IMR-90 (cell line): ENCODE measurements around the gene HOMER3. TPM values are rescaled to one million over a fixed set of nuclear protein-coding genes. Genes with fewer than 3 reads are reported as not detected.

Source experiments
- ATAC-seq: fragments of 200-7000 bp; cut with Tn5 transposase; 2 replicates; pipeline ENCODE4 v1.9.1; 2020; ENCODE audit warnings: low read depth, mild to moderate bottlenecking, moderate library complexity
- BruUV-seq: library from RNA; stranded (reverse); fragments of 400-500 nt; replicated peaks from 2 replicates; lab custom pipeline; 2021; lab: Mats Ljungman, UMichigan
- CTCF ChIA-PET: fragments of 300-600 bp; formaldehyde crosslinking; extraction: SDS; loops from one replicate; lab custom pipeline; 2021; ENCODE audit warnings: antibody characterized with exemption; lab: Yijun Ruan, JAX
- POLR2A ChIA-PET: fragments of 300-600 bp; sonication (Branson Sonifier 250); formaldehyde crosslinking; loops from one replicate; lab custom pipeline; 2022; ENCODE audit warnings: antibody characterized with exemption; ENCODE audit not compliant: unreplicated experiment; lab: Charles Lee
- DNase-seq: peaks from one replicate; pipeline ENCODE4 v3.0.0; 2013
- H2AFZ ChIP-seq: replicated peaks from 2 replicates; pipeline ENCODE3; 2013; ENCODE audit warnings: low read length, mild to moderate bottlenecking; ENCODE audit not compliant: poor library complexity
- H2AK5ac ChIP-seq: 2 replicates; pipeline ENCODE4 v1.6.1; 2013; ENCODE audit warnings: low read depth, low read length, inconsistent platforms
- H2AK9ac ChIP-seq: replicated peaks from 2 replicates; pipeline ENCODE3; 2013; ENCODE audit warnings: mild to moderate bottlenecking, low read depth, low read length, moderate library complexity; ENCODE audit not compliant: poor library complexity
- H2BK120ac ChIP-seq: 2 replicates; pipeline ENCODE4 v1.6.1; 2013; ENCODE audit warnings: low read depth, low read length, inconsistent platforms
- H2BK15ac ChIP-seq: 3 replicates; pipeline ENCODE4 v1.6.1; 2013; ENCODE audit warnings: low read depth, low read length, inconsistent platforms
- H2BK20ac ChIP-seq: 2 replicates; pipeline ENCODE4 v1.6.1; 2013; ENCODE audit warnings: low read depth, mild to moderate bottlenecking, inconsistent platforms, low read length, moderate library complexity
- H2BK5ac ChIP-seq: 2 replicates; pipeline ENCODE4 v1.6.1; 2013; ENCODE audit warnings: mild to moderate bottlenecking, low read depth, low read length, inconsistent platforms; ENCODE audit not compliant: poor library complexity, severe bottlenecking
- H3K14ac ChIP-seq: replicated peaks from 2 replicates; pipeline ENCODE4 v1.6.1; 2013; ENCODE audit warnings: low read depth, low read length, inconsistent platforms
- H3K18ac ChIP-seq: 2 replicates; pipeline ENCODE4 v1.6.1; 2013; ENCODE audit warnings: low read depth, low read length, control low read depth
- H3K23ac ChIP-seq: 2 replicates; pipeline ENCODE4 v1.6.1; 2013; ENCODE audit warnings: low read depth, low read length, inconsistent platforms
- H3K27ac ChIP-seq: 2 replicates; pipeline ENCODE4 v1.5.1; 2013; ENCODE audit warnings: mild to moderate bottlenecking, control low read depth, low read length; ENCODE audit not compliant: insufficient read depth
- H3K27me3 ChIP-seq: 2 replicates; pipeline ENCODE4 v1.6.1; 2013; ENCODE audit warnings: low read length; ENCODE audit not compliant: control insufficient read depth, insufficient read depth
- H3K36me3 ChIP-seq: 2 replicates; pipeline ENCODE4 v1.6.1; 2013; ENCODE audit warnings: low read length, mixed read lengths; ENCODE audit not compliant: control insufficient read depth, insufficient read depth
- H3K4ac ChIP-seq: 2 replicates; pipeline ENCODE4 v1.6.1; 2013; ENCODE audit warnings: low read depth, low read length, inconsistent platforms
- H3K4me1 ChIP-seq: 2 replicates; pipeline ENCODE4 v1.6.1; 2013; ENCODE audit warnings: low read length, mixed read lengths; ENCODE audit not compliant: control insufficient read depth, insufficient read depth
- H3K4me2 ChIP-seq: 2 replicates; pipeline ENCODE4 v1.6.1; 2013; ENCODE audit warnings: low read depth, mild to moderate bottlenecking, control low read depth, low read length, moderate library complexity
- H3K4me3 ChIP-seq: 2 replicates; pipeline ENCODE4 v1.5.1; 2013; ENCODE audit warnings: low read depth, mild to moderate bottlenecking, control low read depth, low read length, moderate library complexity; ENCODE audit not compliant: insufficient read depth
- H3K56ac ChIP-seq: 2 replicates; pipeline ENCODE4 v1.6.1; 2013; ENCODE audit warnings: low read length, inconsistent platforms; ENCODE audit not compliant: insufficient read depth; ENCODE audit errors: extremely low read depth
- H3K79me1 ChIP-seq, 2 experiments: 2 replicates each; pipeline ENCODE4 v1.6.1; 2013; ENCODE audit warnings: low read length in 2 of 2, inconsistent platforms in 1 of 2, low read depth in 1 of 2
- H3K9ac ChIP-seq: 2 replicates; pipeline ENCODE4 v1.6.1; 2013; ENCODE audit warnings: low read depth, low read length, control low read depth
- H3K9me1 ChIP-seq: 2 replicates; pipeline ENCODE4 v1.6.1; 2013; ENCODE audit warnings: low read length, inconsistent platforms; ENCODE audit not compliant: insufficient read depth
- H3K9me3 ChIP-seq: 2 replicates; pipeline ENCODE4 v1.6.1; 2013; ENCODE audit warnings: low read length; ENCODE audit not compliant: control insufficient read depth, insufficient read depth
- H4K20me1 ChIP-seq: 2 replicates; pipeline ENCODE4 v1.6.1; 2013; ENCODE audit warnings: low read length, inconsistent platforms; ENCODE audit not compliant: insufficient read depth
- H4K5ac ChIP-seq: 2 replicates; pipeline ENCODE4 v1.6.1; 2013; ENCODE audit warnings: mild to moderate bottlenecking, low read depth, low read length, control low read depth
- H4K8ac ChIP-seq, 2 experiments: 2 replicates each; pipeline ENCODE4 v1.6.1; 2013; ENCODE audit warnings: low read depth in 2 of 2, low read length in 2 of 2, control low read depth in 1 of 2, inconsistent platforms in 1 of 2
- H4K91ac ChIP-seq: 2 replicates; pipeline ENCODE4 v1.6.1; 2013; ENCODE audit warnings: low read depth, low read length, inconsistent platforms; ENCODE audit not compliant: insufficient read depth
- CEBPB ChIP-seq: IDR thresholded peaks from 2 replicates; pipeline ENCODE4 v1.6.1; 2012; ENCODE audit warnings: low read depth, low read length, improper control_type of control experiment
- MAZ ChIP-seq: IDR thresholded peaks from 2 replicates; pipeline ENCODE4 v1.6.1; 2012; ENCODE audit warnings: low read depth, mild to moderate bottlenecking, low read length, improper control_type of control experiment, moderate library complexity, borderline replicate concordance
- POLR2A ChIP-seq: IDR thresholded peaks from 2 replicates; pipeline ENCODE4 v1.6.1; 2012; ENCODE audit warnings: mild to moderate bottlenecking, low read depth, low read length
- RCOR1 ChIP-seq: IDR thresholded peaks from 2 replicates; pipeline ENCODE4 v1.6.1; 2012; ENCODE audit warnings: mild to moderate bottlenecking, low read length, improper control_type of control experiment; ENCODE audit not compliant: insufficient replicate concordance
- USF2 ChIP-seq: fragments of 150-350 bp; IDR thresholded peaks from 2 replicates; pipeline ENCODE4 v1.6.1; 2017; ENCODE audit warnings: mild to moderate bottlenecking, antibody characterized with exemption, low read length, low read depth
- WGBS, 2 experiments: methylation state at CpG; one replicate each; pipeline versions ENCODE4 v1.1.5 to v1.1.7; 2013; ENCODE audit warnings: missing lambda C conversion rate in 2 of 2; ENCODE audit not compliant: insufficient read length in 1 of 2; ENCODE audit errors: extremely low coverage in 2 of 2; 5-methylcytosine and 5-hydroxymethylcytosine counted together
- dilution Hi-C: fragments of 300-500 bp; cut with HindIII; formaldehyde crosslinking; loops from one replicate; pipeline ENCODE4 v1.14.3; 2018; ENCODE audit warnings: low sequenced_read_pairs; ENCODE audit not compliant: unreplicated experiment
- in situ Hi-C: fragments of 300-500 bp; cut with MboI; formaldehyde crosslinking; loops from 3 replicates; pipeline ENCODE4 v1.14.3; 2019; ENCODE audit warnings: low sequenced_read_pairs, inconsistent platforms, mixed read lengths
- intact Hi-C: fragments of 100-400 bp; cut with micrococcal nuclease; formaldehyde crosslinking; loops from 2 replicates; pipeline ENCODE4 v1.10.0; 2022
- polyA plus RNA-seq, 3 experiments: library from polyadenylated mRNA; depleted of rRNA; stranded (reverse); fragments of >200 nt; gene quantifications; 2 replicates each; pipeline ENCODE4 v1.2.3, GENCODE V29; 2012; ENCODE audit warnings: low replicate concordance in 1 of 3
- total RNA-seq: library from RNA; depleted of rRNA; stranded (reverse); fragments of >200 nt; gene quantifications from 2 replicates; pipeline ENCODE4 v1.2.3, GENCODE V29; 2012

The HOMER3 gene
- total and polyA plus RNA-seq, 2 of the 4 experiments (the other 2 are of a cell fraction): 53.4 to 77.0 TPM

GRCh38 chr19:18949858-18950257 is 8.8 kb upstream of the HOMER3 start:
- no peak overlapping the region for H2BK5ac ChIP-seq
- POLR2A ChIA-PET: no interaction called here
- H3K9me3 ChIP-seq: no peaks in the 10 kb centered on the region
- H3K4me1 ChIP-seq: no peaks in the 10 kb centered on the region
- no peak overlapping the region for H3K4ac ChIP-seq
- dilution Hi-C loops: no loop called here
- H3K14ac ChIP-seq: no peak overlapping the region
- H3K4me2 ChIP-seq: no peak overlapping the region
- H3K18ac ChIP-seq: no peak overlapping the region
- no peak overlapping the region for H3K27ac ChIP-seq
- no peaks in the 10 kb centered on the region for H3K79me1 ChIP-seq
- H4K8ac ChIP-seq: no peak overlapping the region
- BruUV-seq: no TSS peak
- H2AK5ac ChIP-seq: no peak overlapping the region
- no peaks in the 10 kb centered on the region for H3K9me1 ChIP-seq
- no peak overlapping the region for H2AFZ ChIP-seq
- intact Hi-C loops: no loop called here
- H3K4me3 ChIP-seq: no peak overlapping the region
- no peak overlapping the region for H2BK20ac ChIP-seq
- in situ Hi-C loops: no loop called here
- no peak overlapping the region for H4K5ac ChIP-seq
- no peak overlapping the region for H2BK15ac ChIP-seq
- no peak overlapping the region for H2AK9ac ChIP-seq
- CTCF ChIA-PET: interaction anchor here (0.6 to 0.7 kb wide), 2 partner anchors 30 to 225 kb away, joined by 4 read pairs; no protein-coding TSS in a partner anchor
- H3K23ac ChIP-seq: no peak overlapping the region
- no peak overlapping the region for H2BK120ac ChIP-seq
- H4K20me1 ChIP-seq: no peaks in the 10 kb centered on the region; the same call in 1 of the 2 replicates
- TF ChIP-seq CEBPB (no peak), POLR2A (no peak), MAZ (no peak), USF2 (no peak), RCOR1 (no peak)
- no peaks in the 10 kb centered on the region for H3K27me3 ChIP-seq
- WGBS, 2 experiments: 100% methylated on average over 1 of the region's 3 CpGs; no CpG with 5 or more reads in 1 of the 2 experiments
- ATAC-seq (no peak), DNase-seq (no peak)
- H3K36me3 ChIP-seq: peaks cover 6% of the 10 kb centered on the region; the same call in 1 of the 2 replicates
- H3K9ac ChIP-seq: no peak overlapping the region
- no peak overlapping the region for H3K56ac ChIP-seq
- H4K91ac ChIP-seq: no peak overlapping the region
